Measurements from ENCODE around the gene CPT1C.

DNA sequence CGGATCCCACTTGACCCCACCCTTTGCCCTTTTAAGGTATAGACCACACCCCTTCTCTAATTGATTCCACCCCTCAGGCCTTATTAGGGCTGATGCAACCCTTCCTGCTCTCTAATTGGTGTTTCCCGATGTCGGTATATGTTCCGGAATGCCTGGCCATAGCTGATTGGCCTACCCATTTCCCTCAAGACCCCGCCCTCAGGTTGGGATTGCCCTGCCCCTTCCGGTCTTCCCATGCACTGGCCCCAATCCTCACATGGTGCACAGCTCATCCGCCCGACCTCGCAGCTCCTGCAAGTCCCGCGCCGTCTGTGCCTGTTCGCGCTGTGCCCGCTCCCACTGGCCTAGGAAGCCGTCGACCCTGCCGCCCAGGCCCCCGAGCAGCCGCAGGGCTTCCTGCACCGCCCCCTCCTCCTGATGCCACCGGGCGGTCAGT lies 54.0 kb downstream of the CPT1C start:
- TF ChIP-seq, protein P1, sequence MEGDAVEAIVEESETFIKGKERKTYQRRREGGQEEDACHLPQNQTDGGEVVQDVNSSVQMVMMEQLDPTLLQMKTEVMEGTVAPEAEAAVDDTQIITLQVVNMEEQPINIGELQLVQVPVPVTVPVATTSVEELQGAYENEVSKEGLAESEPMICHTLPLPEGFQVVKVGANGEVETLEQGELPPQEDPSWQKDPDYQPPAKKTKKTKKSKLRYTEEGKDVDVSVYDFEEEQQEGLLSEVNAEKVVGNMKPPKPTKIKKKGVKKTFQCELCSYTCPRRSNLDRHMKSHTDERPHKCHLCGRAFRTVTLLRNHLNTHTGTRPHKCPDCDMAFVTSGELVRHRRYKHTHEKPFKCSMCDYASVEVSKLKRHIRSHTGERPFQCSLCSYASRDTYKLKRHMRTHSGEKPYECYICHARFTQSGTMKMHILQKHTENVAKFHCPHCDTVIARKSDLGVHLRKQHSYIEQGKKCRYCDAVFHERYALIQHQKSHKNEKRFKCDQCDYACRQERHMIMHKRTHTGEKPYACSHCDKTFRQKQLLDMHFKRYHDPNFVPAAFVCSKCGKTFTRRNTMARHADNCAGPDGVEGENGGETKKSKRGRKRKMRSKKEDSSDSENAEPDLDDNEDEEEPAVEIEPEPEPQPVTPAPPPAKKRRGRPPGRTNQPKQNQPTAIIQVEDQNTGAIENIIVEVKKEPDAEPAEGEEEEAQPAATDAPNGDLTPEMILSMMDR (IDR thresholded peaks at IDR 0.05; ENCODE audit: poor library complexity): no peak
- TF ChIP-seq EZH2phosphoT487 (IDR thresholded peaks at IDR 0.05; ENCODE audit: low read depth, severe bottlenecking, unreplicated experiment) (no peak), EZH2 (IDR thresholded peaks at IDR 0.05; ENCODE audit: borderline replicate concordance) (no peak)

All from hepatocyte (in vitro differentiated cells).